Neutrophil (primary cell): ENCODE data around the gene ACKR1.

Source experiments
- H3K27ac ChIP-seq: fragments of 200-600 bp; sonication (generic); 2 replicates; pipeline ENCODE4 v1.5.1; 2016; ENCODE audit warnings: mild to moderate bottlenecking, moderate library complexity
- H3K27me3 ChIP-seq: fragments of 200-600 bp; sonication (generic); 2 replicates; pipeline ENCODE4 v1.6.0; 2016; ENCODE audit warnings: mild to moderate bottlenecking
- H3K36me3 ChIP-seq: fragments of 200-600 bp; sonication (generic); 2 replicates; pipeline ENCODE4 v1.5.1; 2017
- H3K4me1 ChIP-seq, 2 experiments: fragments of 200-600 bp in 1 of 2; sonication (generic) in 1 of 2; 1 replicate in 1 of 2; 2 replicates in 1 of 2; pipeline versions ENCODE4 v1.5.1 to v1.6.1; 2013 to 2016; ENCODE audit warnings: low read depth in 1 of 2, low read length in 1 of 2, mild to moderate bottlenecking in 1 of 2, moderate library complexity in 1 of 2; ENCODE audit not compliant: control insufficient read depth in 1 of 2, insufficient read depth in 1 of 2
- H3K4me3 ChIP-seq, 2 experiments: fragments of 200-600 bp in 1 of 2; sonication (generic) in 1 of 2; 1 replicate in 1 of 2; 2 replicates in 1 of 2; pipeline ENCODE4 v1.5.1; 2013 to 2016; ENCODE audit warnings: low read depth in 1 of 2, low read length in 1 of 2, mild to moderate bottlenecking in 1 of 2, moderate library complexity in 1 of 2
- H3K9me3 ChIP-seq: fragments of 200-600 bp; sonication (generic); 2 replicates; pipeline ENCODE4 v1.5.1; 2016
- CTCF ChIP-seq: fragments of 200-600 bp; sonication (generic); IDR thresholded peaks from 2 replicates; pipeline ENCODE4 v1.5.1; 2016; ENCODE audit warnings: antibody characterized with exemption

The ACKR1 gene

GRCh38 chr1:159207080-159207479 lies 2.4 kb downstream of the ACKR1 start:
- Histone ChIP-seq H3K4me3 (no peak overlapping the region), H3K9me3 (no peaks in the 10 kb centered on the region), H3K4me1 (no peaks in the 10 kb centered on the region), H3K27ac (no peak overlapping the region), H3K36me3 (no peaks in the 10 kb centered on the region), H3K27me3 (peaks cover 23% of the 10 kb centered on the region)
- TF ChIP-seq CTCF = no peak

- no peak overlapping the region for H3K27ac ChIP-seq
- H3K27me3 ChIP-seq = peaks cover 23% of the 10 kb centered on the region
- H3K4me3 ChIP-seq = no peak overlapping the region
- H3K36me3 ChIP-seq = no peaks in the 10 kb centered on the region
- TF ChIP-seq CTCF = no peak
- no peaks in the 10 kb centered on the region for H3K4me1 ChIP-seq
- H3K9me3 ChIP-seq = no peaks in the 10 kb centered on the region
These were observed 3.1 kb downstream of the ACKR1 start for GRCh38 chr1:159207774-159208173.

- H3K27me3 ChIP-seq = peaks cover 23% of the 10 kb centered on the region
- no peak overlapping the region for H3K27ac ChIP-seq
- H3K9me3 ChIP-seq = no peaks in the 10 kb centered on the region
- H3K4me3 ChIP-seq = no peak overlapping the region
- no peaks in the 10 kb centered on the region for H3K36me3 ChIP-seq
- no peaks in the 10 kb centered on the region for H3K4me1 ChIP-seq
- no peak for TF ChIP-seq CTCF
These were observed 3.6 kb downstream of the ACKR1 start for GRCh38 chr1:159208175-159208825.

- peaks cover 23% of the 10 kb centered on the region for H3K27me3 ChIP-seq
- H3K4me1 ChIP-seq = no peaks in the 10 kb centered on the region
- no peak for TF ChIP-seq CTCF
These were observed 4.4 kb downstream of the ACKR1 start for GRCh38 chr1:159209061-159209460.

GRCh38 chr1:159211331-159212136 lies 6.9 kb downstream of the ACKR1 start:
- no peak overlapping the region for H3K4me3 ChIP-seq
- H3K27ac ChIP-seq = no peak overlapping the region
- TF ChIP-seq CTCF = peak; percentile 74
- H3K9me3 ChIP-seq = no peaks in the 10 kb centered on the region
- no peaks in the 10 kb centered on the region for H3K4me1 ChIP-seq
- H3K27me3 ChIP-seq = peaks cover 33% of the 10 kb centered on the region
- H3K36me3 ChIP-seq = no peaks in the 10 kb centered on the region

More at GRCh38 chr1:159209061-159209460, 4.4 kb downstream of the ACKR1 start:
- Histone ChIP-seq H3K27ac (no peak overlapping the region), H3K9me3 (no peaks in the 10 kb centered on the region), H3K36me3 (no peaks in the 10 kb centered on the region), H3K4me3 (no peak overlapping the region)
